Measurements from ENCODE around the gene COX4I1.
A peak's percentile ranks its signal among the peaks of the same experiment; 100 is the strongest.

Gene COX4I1

DNA sequence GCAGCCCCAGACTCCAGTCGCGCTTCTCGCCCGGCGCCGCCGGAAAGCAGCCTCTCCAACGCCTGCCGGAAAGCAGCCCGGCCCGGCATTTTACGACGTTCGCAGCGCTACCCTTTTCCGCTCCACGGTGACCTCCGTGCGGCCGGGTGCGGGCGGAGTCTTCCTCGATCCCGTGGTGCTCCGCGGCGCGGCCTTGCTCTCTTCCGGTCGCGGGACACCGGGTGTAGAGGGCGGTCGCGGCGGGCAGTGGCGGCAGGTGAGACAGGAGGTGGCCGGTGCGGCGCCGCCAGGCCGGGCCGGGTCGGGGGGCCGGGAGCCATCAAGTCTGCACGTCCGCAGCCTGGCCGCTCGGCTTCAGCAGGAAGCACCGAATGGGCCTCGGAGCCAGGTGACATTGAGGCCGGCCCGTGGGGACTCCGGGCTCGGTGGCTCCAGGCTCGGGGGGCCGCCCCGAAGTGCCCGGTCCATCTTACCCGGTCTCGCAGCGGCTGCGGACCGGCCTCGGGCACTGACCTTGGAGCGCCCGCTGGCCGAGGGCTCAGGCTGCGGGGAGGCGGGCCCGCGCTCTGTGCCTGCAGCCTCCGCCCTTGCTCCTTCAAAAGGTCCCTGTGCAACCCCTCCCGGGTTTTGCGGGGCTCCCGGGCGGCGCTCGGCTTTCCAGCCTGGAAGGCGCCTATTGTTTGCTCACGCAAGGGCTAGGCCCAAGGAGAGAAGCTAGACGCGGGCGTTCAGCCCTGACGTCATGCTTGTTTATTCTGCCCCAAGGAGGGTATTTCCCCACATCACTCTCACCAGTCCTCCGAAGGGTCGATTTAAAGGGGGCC lies at the start of gene COX4I1, which contains the start of gene EMC8:
TSS of gene COX4I1 (plus strand) at position 199 of the 824 bp plus-strand sequence. CDS start 1,511 bp downstream, outside the sequence.
TSS of gene EMC8 (minus strand) at position 48 of the 824 bp plus-strand sequence. CDS start 249 bp downstream, outside the sequence.
- DNase-seq, result peak; percentile 97

DNA sequence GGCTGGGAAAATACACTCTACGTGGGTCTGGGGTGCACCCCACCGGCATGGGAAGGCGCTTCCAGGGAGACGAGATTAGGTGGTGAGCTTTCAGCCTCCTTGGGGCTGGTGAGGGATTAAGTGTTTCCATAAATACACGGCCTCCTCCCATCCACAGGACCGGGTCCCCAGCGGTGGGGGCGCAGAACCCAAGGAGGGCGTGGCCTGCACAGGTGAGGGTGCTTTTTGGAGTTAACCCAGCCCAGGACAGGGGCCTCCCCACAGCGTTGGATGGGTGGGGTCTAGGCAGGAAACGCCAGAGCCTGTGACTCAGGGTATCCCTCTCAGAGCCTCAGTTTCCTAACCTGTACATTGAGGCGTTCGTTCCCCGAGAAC lies 49.7 kb upstream of the COX4I1 start:
- DNase-seq, result no peak

DNA sequence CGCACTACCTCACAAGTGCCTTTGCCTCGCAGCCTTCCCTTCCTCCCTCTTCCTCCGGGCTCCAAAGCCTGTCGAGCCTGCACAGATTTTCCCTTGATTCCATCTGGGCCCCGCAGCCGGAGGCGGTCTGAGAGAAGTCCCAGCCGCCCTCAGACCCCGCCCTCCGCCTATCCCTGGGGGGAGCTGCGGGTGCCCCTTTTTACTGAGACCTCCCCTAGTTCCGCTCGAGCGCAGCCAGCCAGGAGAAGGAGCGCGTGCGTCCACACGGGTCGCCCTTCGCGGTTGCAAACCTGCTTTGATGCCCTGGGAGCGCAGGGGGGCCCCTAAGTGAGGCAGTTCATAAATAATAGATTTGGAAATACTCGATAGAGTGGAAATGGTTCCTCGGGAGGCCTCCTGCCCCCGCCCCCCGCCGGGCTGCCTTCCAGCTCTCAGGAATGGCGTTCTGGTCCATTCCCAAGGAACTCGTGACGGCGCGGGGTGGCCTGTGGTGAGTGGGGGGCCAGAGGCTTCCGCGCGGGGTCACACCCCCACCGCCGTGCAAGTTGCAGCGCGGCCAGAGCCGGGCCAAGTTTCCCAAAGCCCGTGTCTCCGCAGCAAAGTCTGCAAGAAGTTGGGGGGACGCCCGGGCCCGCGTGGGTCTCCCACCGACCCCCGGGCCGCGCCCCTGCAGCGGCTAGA lies 49.2 kb upstream of the COX4I1 start:
- peak; percentile 28 for DNase-seq

DNA sequence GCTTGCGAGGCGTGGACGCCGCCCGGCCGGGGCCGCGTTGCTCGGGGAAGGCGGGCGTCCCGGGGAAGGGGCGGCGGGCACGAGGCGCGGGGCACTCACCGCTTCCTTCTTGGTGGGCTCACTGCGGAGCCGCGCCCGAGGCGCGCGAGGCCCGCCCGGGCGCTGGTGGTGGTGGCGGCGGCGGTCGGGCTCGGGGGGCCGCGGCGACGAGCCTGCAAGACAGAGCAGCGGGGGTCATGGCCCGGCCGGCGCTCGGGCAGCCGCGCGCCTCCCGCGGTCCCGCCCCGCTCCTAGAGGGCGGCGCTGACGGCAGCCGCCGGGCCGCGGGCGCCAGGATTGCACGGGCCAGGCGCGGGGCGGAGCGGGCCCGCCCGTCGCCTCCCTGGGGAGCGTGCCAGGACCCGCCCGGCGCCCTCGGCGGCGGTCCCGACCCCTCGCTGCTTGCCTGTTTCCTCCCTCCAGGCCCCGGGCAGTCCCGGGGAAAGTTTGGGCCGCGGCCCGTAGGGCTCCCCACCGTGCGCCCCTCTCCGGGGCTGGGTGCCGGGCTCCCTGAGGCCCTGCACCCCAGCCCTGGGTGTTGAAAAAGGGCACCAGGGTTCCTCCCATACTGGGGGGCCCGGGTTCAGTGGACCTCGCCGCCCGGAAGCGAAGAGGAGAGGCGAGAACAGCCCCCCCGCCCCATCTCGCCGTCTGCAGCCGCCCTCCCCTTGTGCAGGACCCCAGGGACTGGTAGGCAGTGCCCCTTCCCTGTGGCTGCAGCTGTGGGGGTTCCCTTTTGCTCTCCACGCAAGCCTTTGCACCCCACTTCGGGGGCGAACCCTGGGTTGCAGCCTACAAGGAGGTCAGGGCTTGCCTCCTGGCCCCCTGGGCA lies 48.4 kb upstream of the COX4I1 start, which contains the start of gene C16orf74:
TSS of gene C16orf74 (minus strand) at position 270 of the 871 bp plus-strand sequence. CDS start 15,879 bp downstream, outside the sequence.
- peak; percentile 48 for DNase-seq

DNA sequence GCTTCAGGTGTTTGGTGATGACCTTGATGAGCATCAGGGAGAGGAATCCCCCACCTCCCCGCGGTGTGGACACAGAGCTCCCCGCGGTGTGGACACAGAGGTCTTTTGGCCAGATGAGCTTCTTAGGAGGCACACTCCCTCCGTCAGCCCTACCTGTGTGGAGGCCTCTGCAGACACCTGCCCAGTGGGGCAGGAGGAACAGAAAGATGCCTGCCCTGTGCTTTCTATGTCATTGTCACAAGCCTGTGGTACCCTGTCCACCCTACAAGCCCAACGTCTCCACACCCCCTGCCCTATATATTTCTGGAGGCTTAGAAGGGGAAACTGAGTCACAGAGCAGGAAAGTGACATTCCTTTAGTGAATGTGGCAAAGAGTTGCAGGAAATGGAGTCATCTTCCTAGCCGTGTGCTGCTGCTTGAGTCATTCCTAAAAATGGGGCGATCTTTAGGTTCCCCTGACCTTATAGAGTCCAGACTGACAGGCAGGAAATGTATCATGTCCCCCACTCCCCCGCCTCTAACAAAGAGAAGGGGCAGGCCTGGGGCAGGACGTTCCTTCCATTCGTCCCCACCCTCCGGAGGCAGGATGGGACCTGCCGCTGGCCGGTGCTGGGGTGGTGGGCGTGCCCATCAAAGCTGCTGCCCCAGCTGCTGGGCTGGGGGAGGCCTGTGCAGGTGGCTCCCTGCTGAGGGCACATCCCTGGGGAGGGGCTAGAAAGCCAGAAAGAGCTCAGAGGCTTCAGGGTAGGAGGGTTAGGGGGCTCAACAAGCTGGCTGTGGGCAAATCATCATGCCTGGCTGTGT lies 47.6 kb upstream of the COX4I1 start:
- DNase-seq, result no peak

DNA sequence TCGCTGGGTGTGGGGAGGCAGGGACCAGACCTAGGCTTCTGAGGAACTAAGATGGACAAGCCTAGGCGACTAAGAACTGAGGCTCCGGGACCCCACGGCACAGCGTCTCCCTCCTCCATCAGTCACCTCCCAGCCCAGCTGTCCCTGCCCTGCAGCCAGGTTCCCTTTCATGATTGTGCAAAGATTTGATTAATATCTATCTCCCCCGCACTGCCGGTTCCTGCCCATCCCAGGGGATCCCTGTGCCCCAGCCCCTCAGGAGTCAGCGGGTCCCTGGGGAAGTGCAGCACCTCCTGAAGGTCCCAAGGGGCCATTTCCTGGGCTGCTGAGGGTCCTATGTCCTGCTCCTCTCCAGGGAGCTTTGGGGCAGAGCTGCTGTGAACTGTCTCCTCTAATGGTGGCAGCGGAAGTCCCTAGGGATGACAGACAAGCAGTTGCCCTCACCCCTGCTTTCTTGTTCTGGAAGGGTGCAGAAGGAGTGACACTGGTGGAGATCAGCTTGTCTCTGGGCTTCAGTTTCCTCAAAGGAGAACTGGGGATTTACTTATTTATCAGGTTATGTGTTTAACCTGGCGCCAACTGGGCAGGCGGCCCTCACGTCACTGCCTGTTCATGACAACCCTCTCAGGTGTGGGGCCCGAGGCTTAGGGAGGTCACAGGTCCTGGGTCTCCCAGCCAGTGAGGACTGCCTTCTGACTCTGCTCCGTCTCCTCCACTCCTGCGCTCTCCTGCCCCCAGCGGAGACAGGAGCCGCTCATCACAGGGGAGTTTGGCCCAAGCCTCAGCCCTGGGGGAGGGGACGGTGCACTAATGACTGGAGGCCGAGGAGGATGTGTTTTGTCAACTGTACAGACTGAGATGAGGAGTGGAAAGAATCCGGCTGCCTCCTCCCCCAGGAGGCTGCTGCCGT lies 46.7 kb upstream of the COX4I1 start:
- DNase-seq, result no peak

DNA sequence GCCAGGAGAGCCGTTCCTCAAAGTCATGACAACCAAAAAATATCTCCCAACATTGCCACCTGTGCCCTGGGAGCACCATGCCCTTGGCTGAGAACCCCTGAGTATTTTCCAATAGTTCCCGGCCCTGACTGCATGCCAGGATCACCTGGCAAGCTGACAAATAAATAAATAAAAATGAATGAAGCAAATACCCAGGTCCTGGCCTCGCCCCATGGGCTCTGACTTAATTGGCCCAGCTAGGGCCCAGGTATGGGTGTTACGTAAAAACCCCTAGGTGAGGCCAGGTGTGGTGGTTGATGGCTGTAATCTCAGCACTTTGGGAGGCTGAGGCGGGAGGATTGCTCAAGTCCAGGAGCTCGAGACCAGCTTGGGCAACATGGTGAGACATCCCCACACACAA lies 45.9 kb upstream of the COX4I1 start:
- no peak for DNase-seq

DNA sequence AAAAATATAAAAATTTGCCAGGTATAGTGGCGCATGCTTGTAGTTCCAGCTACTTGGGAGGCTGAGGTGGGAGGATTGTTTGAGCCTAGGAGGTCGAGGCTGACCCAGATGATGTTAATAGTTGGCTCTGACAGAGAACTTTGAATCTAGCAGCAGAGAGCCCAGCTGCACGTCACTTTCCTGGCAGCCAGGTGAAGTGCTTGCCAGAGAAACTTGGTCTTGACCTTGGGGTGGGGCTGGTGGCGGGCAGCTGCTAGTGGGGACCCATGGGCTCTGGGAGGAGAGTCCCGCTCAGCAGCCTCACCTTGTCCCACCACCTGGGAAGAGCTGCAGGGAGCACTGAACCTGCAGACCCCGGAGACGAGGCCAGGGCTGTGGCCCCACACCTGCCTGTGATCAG lies 45.5 kb upstream of the COX4I1 start:
- no peak for DNase-seq

DNA sequence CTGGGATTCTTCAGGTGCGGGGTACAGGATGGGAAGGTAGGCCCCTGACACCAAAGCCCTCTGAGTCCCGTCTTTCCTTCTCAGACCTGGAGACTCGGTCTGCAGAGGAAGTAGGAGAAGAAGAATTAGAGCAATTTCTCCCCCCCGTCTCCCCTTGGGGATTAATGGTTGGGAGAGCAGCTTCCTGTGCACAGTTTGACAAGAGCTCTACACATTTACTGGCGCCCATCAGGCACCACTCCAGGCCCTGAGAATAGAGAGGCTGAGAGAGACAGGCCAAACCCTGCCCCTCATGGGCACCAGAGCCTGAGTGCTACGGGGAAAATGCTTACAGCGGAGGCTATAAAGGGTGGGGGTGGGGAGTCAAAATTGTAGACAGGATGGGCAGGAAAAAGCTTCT lies 45.1 kb upstream of the COX4I1 start:
- no peak for DNase-seq

DNA sequence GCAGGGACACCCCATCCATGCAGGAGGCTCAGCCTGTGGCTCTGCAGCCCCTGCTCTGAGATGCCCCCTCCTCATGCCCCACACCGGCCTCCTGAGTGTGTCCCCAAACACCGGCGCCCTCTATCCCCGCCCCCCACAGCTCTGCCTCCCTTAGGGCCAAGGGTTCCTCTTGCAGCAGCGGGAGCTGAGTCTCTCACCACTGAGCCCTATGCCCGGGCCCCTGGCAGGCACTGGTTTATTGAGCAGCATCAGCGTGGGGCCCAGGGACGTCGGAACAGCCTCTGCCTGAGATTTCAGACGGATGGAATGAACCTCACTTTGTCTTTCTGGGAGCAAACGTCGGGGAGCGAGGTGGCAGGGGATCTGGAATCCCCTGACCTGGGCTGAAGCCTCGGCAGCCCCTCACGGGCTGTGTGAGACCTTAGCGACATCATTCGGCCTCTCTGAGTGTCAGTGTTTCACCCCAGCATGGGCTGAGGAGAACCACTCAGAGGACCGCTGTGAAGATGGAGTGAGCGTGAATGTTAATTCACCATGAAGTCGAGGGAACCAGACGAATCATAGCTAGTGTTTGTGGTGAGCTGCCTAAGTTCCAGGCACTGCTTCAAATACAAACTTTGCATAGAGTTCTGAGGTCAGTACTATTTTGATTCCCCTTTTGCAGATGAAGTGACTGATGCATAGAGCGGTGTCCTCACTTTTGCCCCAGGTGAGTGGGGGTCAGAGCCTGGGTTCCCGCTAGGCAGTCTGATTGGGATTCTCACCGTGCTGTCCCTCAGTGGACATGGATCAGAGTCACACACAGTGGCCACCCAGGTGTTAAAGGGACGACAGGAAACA lies 43.3 kb upstream of the COX4I1 start:
- DNase-seq, result no peak

DNA sequence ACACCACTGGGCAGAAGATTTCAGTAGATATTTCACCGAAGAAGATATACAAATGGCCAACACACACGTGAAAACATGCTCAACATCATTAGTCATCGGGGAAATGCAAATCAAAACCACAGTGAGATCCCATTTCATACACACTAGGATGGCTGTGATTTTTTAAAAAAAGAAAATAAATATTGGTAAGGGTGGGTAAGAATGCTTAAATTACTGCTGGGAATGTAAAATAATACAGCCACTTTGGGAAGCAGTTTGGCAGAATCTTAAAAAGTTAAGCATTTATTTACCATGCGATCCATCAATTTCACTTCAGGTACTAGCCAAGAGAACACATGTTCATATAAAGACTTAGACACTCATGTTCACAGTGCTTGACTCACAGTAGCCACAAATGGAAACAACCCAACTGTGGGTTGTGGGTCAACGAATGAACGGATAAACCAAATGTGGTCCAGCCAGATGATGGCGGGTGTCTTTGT lies 42.1 kb upstream of the COX4I1 start:
- peak; percentile 19 for DNase-seq

DNA sequence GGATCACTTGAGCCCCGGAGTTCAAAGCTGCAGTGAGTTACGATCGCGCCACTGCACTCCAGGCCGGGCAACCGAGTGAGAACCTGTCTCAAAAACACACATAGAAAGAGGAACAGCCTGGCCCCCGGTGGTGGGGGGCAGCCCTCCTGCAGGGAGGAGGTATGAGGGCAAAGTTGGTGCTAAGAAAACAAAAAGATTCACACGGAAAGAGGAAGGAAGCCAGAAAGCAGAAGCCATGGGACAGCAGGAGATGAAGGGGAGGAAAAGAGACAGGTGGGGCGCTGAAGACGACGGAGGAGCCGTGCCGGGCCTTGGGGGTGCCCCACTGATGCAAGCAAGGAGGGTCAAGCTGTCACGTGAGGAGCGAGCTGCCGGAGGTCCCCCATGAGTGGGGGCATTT lies 40.4 kb upstream of the COX4I1 start:
- DNase-seq, result no peak

DNA sequence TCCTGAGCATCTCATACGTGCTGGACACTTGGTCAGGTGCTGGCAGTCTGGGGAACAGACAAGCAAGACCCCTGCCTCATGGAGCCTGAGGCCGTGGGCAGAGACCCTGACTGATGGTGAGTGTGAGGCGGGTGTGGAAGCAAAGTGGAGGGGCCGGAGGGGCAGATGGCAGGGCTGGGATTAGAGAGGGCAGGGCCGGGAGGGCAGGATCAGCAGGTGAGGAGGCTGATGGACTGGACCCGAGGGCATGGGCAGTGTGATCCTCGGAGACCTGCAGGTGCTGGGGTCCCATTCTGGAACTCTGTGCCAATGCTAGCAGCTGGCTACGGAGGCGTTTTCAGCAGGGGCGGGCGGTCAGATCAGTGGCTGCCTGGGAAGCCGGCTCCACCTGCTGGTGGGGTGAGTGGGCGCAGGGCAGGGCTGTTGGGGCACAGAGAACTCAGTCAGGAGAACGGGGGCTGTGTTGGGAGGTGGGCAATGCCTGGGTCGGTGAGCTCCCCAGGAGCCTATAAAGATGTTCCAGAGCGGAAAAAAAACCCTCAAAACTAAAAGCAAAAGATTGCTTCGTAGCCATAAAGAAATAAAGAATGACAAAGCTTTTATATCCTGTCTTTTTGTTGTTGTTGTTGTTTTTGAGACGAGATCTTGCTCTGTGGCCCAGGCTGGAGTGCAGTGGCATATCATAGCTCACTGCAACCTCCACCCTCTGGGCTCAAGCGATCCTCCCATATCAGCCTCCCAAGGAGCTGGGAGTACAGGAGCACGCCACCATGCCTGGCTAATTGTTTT lies 39.7 kb upstream of the COX4I1 start:
- DNase-seq, result peak; percentile 36

DNA sequence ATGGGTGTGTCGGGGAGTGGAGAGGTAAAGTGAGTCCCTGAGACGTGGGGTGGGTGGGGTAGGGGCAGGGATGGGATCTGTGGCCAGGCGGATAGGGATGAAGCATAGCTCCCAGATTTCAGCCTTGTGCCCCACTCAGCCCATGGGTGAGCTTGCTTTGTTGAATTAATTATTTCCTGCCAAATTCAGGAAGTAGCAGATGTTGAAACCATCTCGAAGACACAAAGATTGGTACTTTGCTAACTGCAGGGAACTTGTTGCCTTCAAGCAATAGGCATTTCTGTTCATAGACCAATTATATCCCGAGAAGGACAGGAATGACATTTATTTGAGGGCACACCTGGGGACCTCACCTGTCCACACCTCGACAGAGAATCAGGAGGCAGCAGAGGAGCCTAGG lies 37.6 kb upstream of the COX4I1 start:
- no peak for DNase-seq

DNA sequence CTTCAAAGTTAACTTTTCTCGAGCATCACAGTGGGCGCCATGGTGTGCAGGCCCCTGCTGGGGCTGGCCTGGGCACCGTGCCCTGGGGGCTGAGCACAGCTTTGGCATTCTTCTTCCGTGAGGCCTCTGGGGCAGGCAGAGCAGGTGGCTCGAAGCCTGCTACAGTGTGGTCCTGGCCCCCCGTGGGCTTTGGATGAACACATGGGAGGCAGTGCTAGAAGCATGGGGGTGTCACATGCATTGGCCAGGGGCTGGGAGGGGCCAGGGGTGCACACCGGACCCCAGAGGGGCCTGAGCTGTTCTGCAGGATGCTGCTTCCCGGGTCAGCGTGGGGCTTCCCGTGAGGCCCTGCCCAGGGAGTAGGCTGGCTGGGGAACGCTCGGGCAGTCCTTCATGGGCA lies 36.5 kb upstream of the COX4I1 start:
- no peak for DNase-seq

DNA sequence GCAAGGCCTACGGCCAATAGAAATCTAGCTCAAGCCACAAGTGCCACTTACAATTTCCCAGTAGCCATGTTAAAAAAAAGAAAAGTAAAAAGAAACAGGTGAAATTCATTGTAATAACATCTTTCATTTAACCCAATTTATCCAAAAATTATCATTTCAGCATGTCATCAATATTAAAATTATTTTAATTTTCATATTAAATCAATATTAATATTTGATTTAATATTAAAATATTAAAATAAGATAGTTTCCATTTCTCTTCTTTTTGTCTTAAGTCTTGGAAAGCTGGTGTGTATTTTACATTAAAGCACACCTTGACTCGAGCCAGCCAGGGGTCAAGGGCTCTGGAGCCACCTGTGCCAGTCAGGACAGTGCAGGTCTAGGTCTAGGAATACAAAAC lies 35.9 kb upstream of the COX4I1 start:
- no peak for DNase-seq

DNA sequence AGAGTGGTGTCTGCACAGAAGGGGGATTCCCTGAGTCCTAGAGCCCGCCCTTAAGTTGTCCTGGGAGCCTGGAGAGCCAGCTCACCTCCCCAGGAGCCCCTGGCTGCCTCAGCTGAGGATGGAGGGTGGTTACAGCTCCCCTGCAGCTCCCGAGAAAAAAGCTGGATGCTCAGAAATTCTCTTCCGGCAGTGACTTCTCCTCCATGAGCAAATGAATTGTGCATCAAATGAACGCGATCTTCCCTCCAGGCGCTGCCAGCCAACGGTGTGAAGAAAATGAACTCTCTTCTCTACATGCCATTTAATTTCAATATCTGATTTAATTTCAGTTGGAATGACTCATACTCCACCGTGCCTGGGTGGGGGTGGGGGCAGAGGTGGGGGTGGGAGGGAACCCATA lies 34.3 kb upstream of the COX4I1 start:
- no peak for DNase-seq

DNA sequence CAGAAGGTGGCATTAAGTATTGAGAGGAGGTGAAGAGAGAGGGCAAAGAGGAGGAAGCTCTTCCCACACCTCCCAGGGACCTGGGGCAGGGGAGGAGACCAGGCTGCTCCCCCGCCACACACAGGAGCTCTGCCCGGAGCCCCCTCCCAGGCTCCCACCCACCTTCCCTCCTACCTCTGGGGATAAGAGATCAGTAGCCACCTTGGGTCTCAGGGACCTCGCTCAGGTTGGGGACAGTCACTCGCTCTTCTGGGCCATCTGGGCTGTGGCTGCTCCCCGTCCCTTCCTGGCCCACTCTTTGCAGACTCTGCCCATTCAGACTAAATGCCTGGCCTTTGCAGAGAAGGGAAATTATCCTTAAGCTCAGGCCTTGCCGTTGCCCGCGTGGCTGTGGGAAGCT lies 33.7 kb upstream of the COX4I1 start:
- DNase-seq, result no peak

DNA sequence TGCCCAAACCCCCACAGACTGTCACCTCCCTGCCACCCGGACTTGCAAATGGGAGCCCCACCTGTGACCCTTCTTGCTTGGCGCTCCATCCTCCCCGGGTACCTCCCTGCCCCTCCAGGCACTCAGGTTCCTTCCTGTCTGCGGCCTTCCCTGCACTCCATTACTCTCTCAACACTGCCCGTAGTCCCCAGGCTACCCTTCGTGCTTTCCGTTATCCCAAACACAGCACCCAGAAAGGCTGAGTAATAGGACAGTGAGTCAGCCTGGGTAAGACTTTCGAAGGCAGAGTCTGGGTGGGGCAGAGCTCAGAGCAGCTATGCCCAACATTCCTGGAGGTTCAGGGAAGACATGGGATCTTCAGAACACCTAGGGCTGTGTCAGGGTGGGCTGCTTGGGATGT lies 32.0 kb upstream of the COX4I1 start:
- DNase-seq, result no peak

Measured in stimulated activated CD4-positive, alpha-beta T cell treated with anti-CD3 and anti-CD28 coated beads, Interleukin-15, amount 100 ng/mL, for 24 hours (primary cell).